Omental fat pad (tissue), 4 donors: ENCODE data around the gene MSANTD2. TPM values are rescaled to one million over a fixed set of nuclear protein-coding genes. Genes with fewer than 3 reads are reported as not detected.

Experiments used
- ATAC-seq: fragments of 150-250 bp; one replicate; pipeline ENCODE4 v1.9.1; 2016; ENCODE audit warnings: mild to moderate bottlenecking, moderate library complexity; ENCODE audit not compliant: low FRiP score
- DNase-seq: peaks from one replicate; pipeline ENCODE4 v3.0.0-alpha.2; 2019; ENCODE audit warnings: low spot score
- total RNA-seq, 4 donors: library from RNA; depleted of rRNA; stranded (reverse); fragments of >200 nt; gene quantifications; one replicate each; pipeline ENCODE4 v1.1.0, GENCODE V29; 2016
- TF ChIP-seq, protein P1 (sequence below), 3 donors: fragments of 450-650 bp; IDR thresholded peaks; one replicate each; pipeline ENCODE4 v1.5.1; 2016 to 2017; ENCODE audit warnings: antibody characterized with exemption in 3 of 3, mild to moderate bottlenecking in 3 of 3, moderate library complexity in 2 of 3

The MSANTD2 gene
- total RNA-seq, 4 donors from 2014 or later: 12.9 to 27.1 (median 16.2) TPM

DNA sequence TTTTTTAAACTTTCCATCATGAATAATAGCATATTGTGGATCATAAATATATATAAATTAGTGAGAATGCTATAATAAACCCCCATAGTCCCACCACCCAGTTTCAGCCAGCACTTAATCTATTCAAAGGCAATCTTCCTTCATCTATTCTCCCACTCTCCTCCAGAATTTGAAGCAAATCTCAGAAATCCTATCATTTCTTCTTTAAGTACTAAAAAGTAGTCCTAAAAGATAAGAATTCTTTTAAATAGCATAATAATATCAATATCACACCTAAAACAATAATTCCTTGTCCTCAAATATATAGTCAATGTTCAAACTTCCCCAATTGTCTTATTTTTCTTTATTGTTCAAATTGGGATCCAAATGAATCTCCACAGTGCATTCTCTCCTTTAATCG is 40.5 kb upstream of the MSANTD2 start:
- DNase-seq (no peak), ATAC-seq (no peak)
- TF ChIP-seq, protein P1, sequence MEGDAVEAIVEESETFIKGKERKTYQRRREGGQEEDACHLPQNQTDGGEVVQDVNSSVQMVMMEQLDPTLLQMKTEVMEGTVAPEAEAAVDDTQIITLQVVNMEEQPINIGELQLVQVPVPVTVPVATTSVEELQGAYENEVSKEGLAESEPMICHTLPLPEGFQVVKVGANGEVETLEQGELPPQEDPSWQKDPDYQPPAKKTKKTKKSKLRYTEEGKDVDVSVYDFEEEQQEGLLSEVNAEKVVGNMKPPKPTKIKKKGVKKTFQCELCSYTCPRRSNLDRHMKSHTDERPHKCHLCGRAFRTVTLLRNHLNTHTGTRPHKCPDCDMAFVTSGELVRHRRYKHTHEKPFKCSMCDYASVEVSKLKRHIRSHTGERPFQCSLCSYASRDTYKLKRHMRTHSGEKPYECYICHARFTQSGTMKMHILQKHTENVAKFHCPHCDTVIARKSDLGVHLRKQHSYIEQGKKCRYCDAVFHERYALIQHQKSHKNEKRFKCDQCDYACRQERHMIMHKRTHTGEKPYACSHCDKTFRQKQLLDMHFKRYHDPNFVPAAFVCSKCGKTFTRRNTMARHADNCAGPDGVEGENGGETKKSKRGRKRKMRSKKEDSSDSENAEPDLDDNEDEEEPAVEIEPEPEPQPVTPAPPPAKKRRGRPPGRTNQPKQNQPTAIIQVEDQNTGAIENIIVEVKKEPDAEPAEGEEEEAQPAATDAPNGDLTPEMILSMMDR (IDR thresholded peaks at IDR 0.05): no peak

DNA sequence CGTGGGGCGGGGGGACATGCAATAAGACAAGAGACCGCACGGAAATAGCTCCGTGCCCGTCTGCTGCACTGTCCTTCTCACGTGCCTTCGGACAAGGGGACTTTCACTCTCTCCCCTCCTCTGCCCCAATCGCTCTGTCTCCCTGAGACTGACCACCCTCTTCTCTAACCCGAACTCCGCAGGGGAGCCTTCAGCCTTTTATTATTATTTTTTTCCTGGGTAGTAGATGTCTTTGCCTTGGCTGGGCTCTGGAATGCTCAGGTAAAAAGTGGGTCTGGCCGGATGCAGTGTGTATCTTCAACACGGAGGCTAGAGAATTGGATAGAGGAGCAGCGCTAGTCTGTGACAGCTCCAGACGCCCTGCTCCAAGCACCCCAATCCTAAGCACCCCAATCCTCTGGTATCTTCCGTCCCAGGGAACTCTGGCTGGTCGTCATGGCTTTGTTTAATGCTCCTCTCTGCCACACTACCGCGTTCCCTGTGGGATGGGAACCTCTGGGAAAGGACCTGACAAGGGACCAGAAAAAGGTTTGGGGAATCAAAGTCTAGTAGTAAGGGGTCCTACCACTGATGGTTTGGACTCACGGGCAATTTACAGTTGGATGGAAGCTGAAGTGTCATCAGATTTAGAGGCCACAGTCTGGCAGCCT is 39.9 kb upstream of the MSANTD2 start:
- ATAC-seq: no peak
- no peak for DNase-seq
- TF ChIP-seq, protein P1 (IDR thresholded peaks at IDR 0.05): no peak

DNA sequence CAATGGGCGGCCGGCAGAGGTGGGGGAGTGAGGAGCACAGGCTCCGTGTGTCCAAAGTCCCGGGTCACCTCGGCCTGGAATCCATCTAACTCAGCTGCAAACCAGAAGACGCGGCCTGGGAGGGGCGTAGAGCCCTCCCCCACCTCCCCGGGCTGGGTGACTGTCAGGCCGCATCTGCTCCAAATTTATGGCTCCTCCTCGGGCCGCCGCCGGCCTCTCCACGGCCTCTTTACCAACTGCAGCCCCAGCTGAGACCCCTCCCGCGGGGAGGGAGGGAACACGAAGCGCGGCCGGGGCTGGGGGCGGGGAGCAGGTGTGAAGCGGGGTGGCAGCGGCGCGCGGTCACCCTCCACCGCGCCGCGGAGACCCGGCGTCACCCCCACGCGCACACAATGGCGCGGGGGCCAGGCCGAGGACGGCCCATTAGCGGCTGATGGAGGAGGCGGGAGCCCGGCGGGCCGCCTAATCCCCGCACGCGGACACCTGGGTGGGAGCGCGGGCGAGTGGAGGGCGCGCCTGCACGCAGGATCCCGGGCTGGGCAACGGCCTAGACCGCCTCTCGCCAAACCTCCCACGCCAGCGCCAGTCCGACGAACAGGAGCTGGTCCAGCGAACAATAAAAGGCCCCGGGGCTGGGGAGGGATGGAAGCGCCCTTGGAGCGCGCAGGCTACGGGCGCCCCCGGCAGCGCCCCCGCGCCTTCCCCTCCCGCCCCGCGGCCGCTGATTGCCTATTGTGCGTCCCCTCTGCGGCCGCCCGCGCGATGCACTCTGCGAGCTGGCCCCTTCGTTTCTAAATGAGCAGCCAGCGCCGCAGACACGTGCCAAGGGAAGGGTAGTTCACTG is 39.1 kb upstream of the MSANTD2 start:
- DNase-seq (no peak), ATAC-seq (no peak)
- TF ChIP-seq, protein P1 (IDR thresholded peaks at IDR 0.05): no peak

DNA sequence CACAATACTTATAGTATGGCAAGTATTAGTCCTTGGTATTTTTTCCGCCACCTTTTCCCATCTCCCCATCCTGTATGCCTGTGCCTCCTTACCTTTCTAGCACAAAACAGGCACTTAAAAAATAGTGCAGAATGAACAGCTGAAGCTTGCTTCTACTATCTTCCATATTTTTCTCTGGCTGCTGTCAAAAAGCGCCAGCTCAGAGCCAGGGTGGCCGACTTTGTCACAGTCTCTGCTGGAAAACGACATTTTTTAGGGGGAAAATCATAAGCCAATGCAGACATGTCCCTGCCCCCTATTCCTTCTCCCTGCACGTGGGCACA is 38.6 kb upstream of the MSANTD2 start:
- DNase-seq: no peak
- TF ChIP-seq, protein P1 (IDR thresholded peaks at IDR 0.05): no peak
- no peak for ATAC-seq

DNA sequence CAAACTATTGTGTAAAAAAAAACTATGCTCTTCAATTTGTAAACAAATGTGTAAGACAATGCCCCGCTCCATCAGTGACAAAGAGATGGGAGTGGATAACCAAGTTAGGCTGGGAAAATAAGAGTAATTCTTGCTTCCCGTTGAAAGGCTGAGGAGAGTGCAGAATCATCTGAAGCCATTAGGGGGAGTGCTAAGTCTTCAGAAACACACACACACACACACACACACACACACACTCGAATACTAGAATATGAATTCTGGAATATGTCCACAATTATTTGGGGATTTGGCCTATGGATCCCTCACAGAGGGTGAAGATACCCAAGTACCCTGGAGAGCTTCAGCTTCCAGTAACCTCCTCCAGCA is 37.3 kb upstream of the MSANTD2 start:
- ATAC-seq (peak; percentile 57), DNase-seq (no peak)
- TF ChIP-seq, protein P1 (IDR thresholded peaks at IDR 0.05): no peak

DNA sequence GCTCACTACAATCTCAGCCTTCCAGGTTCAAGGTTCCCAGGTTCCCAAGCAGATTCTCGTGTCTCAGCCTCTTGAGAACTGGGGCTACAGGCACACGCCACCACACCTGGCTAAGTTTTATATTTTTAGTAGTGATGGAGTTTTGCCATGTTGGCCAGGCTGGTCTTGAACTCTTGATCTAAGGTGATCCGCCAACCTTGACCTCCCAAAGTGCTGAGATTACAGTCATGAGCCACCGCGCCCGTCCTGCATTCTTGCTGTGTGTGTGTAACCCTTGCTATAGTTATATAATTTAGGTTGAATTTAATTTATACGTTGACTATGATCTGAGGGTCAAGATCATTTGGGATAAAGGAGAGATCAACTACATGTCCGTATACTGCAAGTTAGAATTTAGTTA is 35.7 kb upstream of the MSANTD2 start:
- TF ChIP-seq, protein P1 (IDR thresholded peaks at IDR 0.05): no peak
- no peak for DNase-seq
- ATAC-seq: no peak
